Measurements from ENCODE around the gene DGKI.

- TF ChIP-seq CTCF (IDR thresholded peaks at IDR 0.05 in 2 of 3, conservative IDR thresholded peaks at IDR 0.05 in 1 of 3; ENCODE audit: borderline replicate concordance in 1 of 3, insufficient read depth in 1 of 3, low read depth in 2 of 3, low read length in 2 of 3) (peak; percentile 62 to 80 (median 65); a peak in 5 of 6 replicates), MAX (IDR thresholded peaks at IDR 0.05) (no peak), ZNF274 (IDR thresholded peaks at IDR 0.05; ENCODE audit: low read depth, low read length) (no peak), POLR2A (IDR thresholded peaks at IDR 0.05; ENCODE audit: borderline replicate concordance, extremely low read depth, insufficient read depth, insufficient read length) (no peak), EZH2phosphoT487 (IDR thresholded peaks at IDR 0.05; ENCODE audit: borderline replicate concordance) (no peak), ATF3 (IDR thresholded peaks at IDR 0.05) (no peak), EZH2 (IDR thresholded peaks at IDR 0.05) (no peak), CEBPB (IDR thresholded peaks at IDR 0.05; ENCODE audit: low read depth) (no peak), FOSL1 (IDR thresholded peaks at IDR 0.05; ENCODE audit: low read depth) (no peak), POLR2AphosphoS5 (IDR thresholded peaks at IDR 0.05; ENCODE audit: low read depth, low read length) (no peak), YY1 (IDR thresholded peaks at IDR 0.05; ENCODE audit: extremely low read depth, insufficient replicate concordance, low read depth, low read length) (no peak), JUND (IDR thresholded peaks at IDR 0.05) (no peak)
These were observed 254.4 kb downstream of the DGKI start for GRCh38 chr7:137592232-137592896.

Data from HCT116 (cell line).